Measurements from ENCODE around the gene TSPAN18. TPM values are rescaled to one million over a fixed set of nuclear protein-coding genes. Genes with fewer than 3 reads are reported as not detected.

Gene TSPAN18
- total and polyA plus RNA-seq, 2 of the 4 experiments (the other 2 are of a cell fraction), result 0.36 to 1.1 TPM

DNA sequence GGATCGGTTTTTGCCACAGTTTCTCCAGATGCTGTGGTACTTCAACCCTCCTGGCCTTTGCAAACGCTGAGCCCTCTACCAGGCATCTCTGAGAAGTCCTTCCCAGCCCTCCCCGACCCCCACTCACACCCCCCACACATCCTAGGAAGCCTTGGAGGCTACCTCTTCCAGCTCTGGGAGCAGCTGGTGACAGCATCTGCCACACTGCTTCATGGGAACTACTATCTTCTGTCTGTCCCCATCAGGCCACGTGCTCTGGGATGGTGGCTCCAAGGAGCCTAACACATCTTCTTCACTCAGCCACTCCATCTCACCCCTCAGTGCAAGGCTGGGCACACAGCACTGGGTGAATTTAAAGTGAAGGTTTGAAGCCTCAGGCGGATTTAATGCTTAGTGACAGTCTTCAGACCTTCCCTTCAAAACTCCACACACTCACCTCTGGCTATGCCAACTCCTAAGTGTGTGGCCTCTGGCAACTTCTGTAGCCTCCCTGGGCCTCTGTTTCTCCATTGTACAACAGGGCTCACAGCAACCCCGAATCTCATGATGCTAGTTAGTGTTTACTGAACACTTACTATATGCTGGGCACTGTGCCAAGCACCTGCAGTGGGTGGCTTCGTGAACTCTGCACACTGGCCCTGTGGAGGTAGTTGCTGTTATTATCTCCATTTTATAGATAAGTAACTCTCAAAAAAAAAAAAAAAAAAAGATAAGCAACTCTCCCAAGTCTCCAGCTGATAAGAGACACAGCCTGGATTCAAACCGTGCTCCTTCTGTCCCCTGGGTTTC lies 231.2 kb downstream of the TSPAN18 start:
- no peaks in the 10 kb centered on the region for H3K9me3 ChIP-seq (ENCODE audit: control insufficient read depth, insufficient read depth, low read length)
- H3K14ac ChIP-seq (replicated peaks; ENCODE audit: low read depth, low read length), result no peak overlapping the region
- no peak overlapping the region for H3K4ac ChIP-seq (ENCODE audit: low read depth, low read length)
- dilution Hi-C loops (cut with HindIII; ENCODE audit: low sequenced_read_pairs, unreplicated experiment) (no loop called here), intact Hi-C loops (cut with micrococcal nuclease) (loop anchor here (5.0 kb wide), 1 partner anchor 129 kb away; no protein-coding TSS in a partner anchor), in situ Hi-C loops (cut with MboI; ENCODE audit: low sequenced_read_pairs) (no loop called here)
- peaks cover 22% of the 10 kb centered on the region; the same call in 1 of the 2 replicates for H3K27me3 ChIP-seq (ENCODE audit: control insufficient read depth, insufficient read depth, low read length)
- H2BK15ac ChIP-seq (ENCODE audit: low read depth, low read length), result no peak overlapping the region
- no peak overlapping the region for H2BK20ac ChIP-seq (ENCODE audit: low read depth, low read length)
- no peak overlapping the region for H4K91ac ChIP-seq (ENCODE audit: insufficient read depth, low read depth, low read length)
- H3K9me1 ChIP-seq (ENCODE audit: insufficient read depth, low read length), result peaks cover 5% of the 10 kb centered on the region
- no peak overlapping the region for H4K5ac ChIP-seq (ENCODE audit: low read depth, low read length)
- WGBS, 2 experiments (ENCODE audit: extremely low coverage in 2 of 2, insufficient read length in 1 of 2), result 43% methylated on average over 1 of the region's 8 CpGs; no CpG with 5 or more reads in 1 of the 2 experiments
- peaks cover 9% of the 10 kb centered on the region for H3K4me1 ChIP-seq (ENCODE audit: control insufficient read depth, insufficient read depth, low read length)
- H3K23ac ChIP-seq (ENCODE audit: low read depth, low read length), result no peak overlapping the region
- H2AK9ac ChIP-seq (replicated peaks; ENCODE audit: low read depth, low read length, poor library complexity), result no peak overlapping the region
- no peak overlapping the region for H3K18ac ChIP-seq (ENCODE audit: low read depth, low read length)
- H3K27ac ChIP-seq (ENCODE audit: insufficient read depth, low read length), result no peak overlapping the region
- no peak overlapping the region for H3K9ac ChIP-seq (ENCODE audit: low read depth, low read length)
- H3K56ac ChIP-seq (ENCODE audit: extremely low read depth, insufficient read depth, low read length), result no peak overlapping the region
- no peak overlapping the region for H2BK120ac ChIP-seq (ENCODE audit: low read depth, low read length)
- H3K4me3 ChIP-seq (ENCODE audit: insufficient read depth, low read depth, low read length), result no peak overlapping the region
- CTCF ChIA-PET, result no interaction called here
- ATAC-seq (ENCODE audit: low read depth), result no peak
- H2AFZ ChIP-seq (replicated peaks; ENCODE audit: low read length, poor library complexity), result no peak overlapping the region
- H3K4me2 ChIP-seq (ENCODE audit: low read depth, low read length), result no peak overlapping the region
- POLR2A ChIA-PET (ENCODE audit: unreplicated experiment), result no interaction called here
- no peak for TF ChIP-seq RAD21 (IDR thresholded peaks at IDR 0.05; ENCODE audit: low read length)
- no peak for TF ChIP-seq SMC3 (IDR thresholded peaks at IDR 0.05; ENCODE audit: low read depth, low read length)
- TF ChIP-seq NFE2L2 (IDR thresholded peaks at IDR 0.05; ENCODE audit: low read depth, low read length), result no peak
- TF ChIP-seq, protein P1, sequence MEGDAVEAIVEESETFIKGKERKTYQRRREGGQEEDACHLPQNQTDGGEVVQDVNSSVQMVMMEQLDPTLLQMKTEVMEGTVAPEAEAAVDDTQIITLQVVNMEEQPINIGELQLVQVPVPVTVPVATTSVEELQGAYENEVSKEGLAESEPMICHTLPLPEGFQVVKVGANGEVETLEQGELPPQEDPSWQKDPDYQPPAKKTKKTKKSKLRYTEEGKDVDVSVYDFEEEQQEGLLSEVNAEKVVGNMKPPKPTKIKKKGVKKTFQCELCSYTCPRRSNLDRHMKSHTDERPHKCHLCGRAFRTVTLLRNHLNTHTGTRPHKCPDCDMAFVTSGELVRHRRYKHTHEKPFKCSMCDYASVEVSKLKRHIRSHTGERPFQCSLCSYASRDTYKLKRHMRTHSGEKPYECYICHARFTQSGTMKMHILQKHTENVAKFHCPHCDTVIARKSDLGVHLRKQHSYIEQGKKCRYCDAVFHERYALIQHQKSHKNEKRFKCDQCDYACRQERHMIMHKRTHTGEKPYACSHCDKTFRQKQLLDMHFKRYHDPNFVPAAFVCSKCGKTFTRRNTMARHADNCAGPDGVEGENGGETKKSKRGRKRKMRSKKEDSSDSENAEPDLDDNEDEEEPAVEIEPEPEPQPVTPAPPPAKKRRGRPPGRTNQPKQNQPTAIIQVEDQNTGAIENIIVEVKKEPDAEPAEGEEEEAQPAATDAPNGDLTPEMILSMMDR (conservative IDR thresholded peaks at IDR 0.05; ENCODE audit: low read depth, low read length), result no peak
- no peak for TF ChIP-seq BHLHE40 (IDR thresholded peaks at IDR 0.05; ENCODE audit: low read depth, low read length)
- no TSS peak for BruUV-seq (replicated peaks)
- no peaks in the 10 kb centered on the region for H4K20me1 ChIP-seq (ENCODE audit: insufficient read depth, low read length)
- no peak overlapping the region for H2AK5ac ChIP-seq (ENCODE audit: low read depth, low read length)
- no peaks in the 10 kb centered on the region for H3K36me3 ChIP-seq (ENCODE audit: control insufficient read depth, insufficient read depth, low read length)
- DNase-seq, result no peak
- no peaks in the 10 kb centered on the region for H3K79me1 ChIP-seq (ENCODE audit: low read depth in 1 of 2, low read length in 2 of 2)
- no peak overlapping the region for H4K8ac ChIP-seq (ENCODE audit: low read depth in 2 of 2, low read length in 2 of 2)
- H2BK5ac ChIP-seq (ENCODE audit: low read depth, low read length, poor library complexity, severe bottlenecking), result no peak overlapping the region

Measured in IMR-90 (cell line).